ENCODE results near the gene AP5Z1.

- TF ChIP-seq POLR2A (IDR thresholded peaks at IDR 0.05) (no peak), CTCF (IDR thresholded peaks at IDR 0.05) (no peak)
Observed at GRCh38 chr7:4837041-4837802, 61.8 kb downstream of the AP5Z1 start.

Data from uterus (tissue), 2 donors.